Right atrium auricular region (tissue), 2 donors: Measurements from ENCODE around the gene HYLS1. TPM values are rescaled to one million over a fixed set of nuclear protein-coding genes. Genes with fewer than 3 reads are reported as not detected.
A peak's percentile ranks its signal among the peaks of the same experiment; 100 is the strongest.

Experiments
- DNase-seq: peaks from one replicate; pipeline ENCODE4 v3.0.0-alpha.2; 2019; ENCODE audit warnings: low spot score
- H3K27ac ChIP-seq, 2 donors: fragments of 200-600 bp; sonication (generic); 1 replicate in 1 of 2; 2 replicates in 1 of 2; pipeline ENCODE4 v1.5.1; 2016 to 2019
- H3K27me3 ChIP-seq, 2 donors: fragments of 200-600 bp; sonication (generic); one replicate each; pipeline versions ENCODE4 v1.5.1 to v1.6.0; 2017 to 2019
- H3K36me3 ChIP-seq: fragments of 200-600 bp; sonication (generic); one replicate; pipeline ENCODE4 v1.5.1; 2016
- H3K4me1 ChIP-seq, 2 donors: fragments of 200-600 bp; sonication (generic); one replicate each; pipeline versions ENCODE4 v1.5.1 to v1.6.0; 2017 to 2019
- H3K4me3 ChIP-seq, 2 donors: fragments of 200-600 bp; sonication (generic); 1 replicate in 1 of 2; 2 replicates in 1 of 2; pipeline ENCODE4 v1.5.1; 2017 to 2019; ENCODE audit warnings: mild to moderate bottlenecking in 1 of 2, moderate library complexity in 1 of 2
- H3K9me3 ChIP-seq, 2 donors: fragments of 200-600 bp; sonication (generic); one replicate each; pipeline ENCODE4 v1.5.1; 2019
- CTCF ChIP-seq, 2 donors: fragments of 200-600 bp; sonication (generic); IDR thresholded peaks; one replicate each; pipeline ENCODE4 v1.5.1; 2019; ENCODE audit warnings: antibody characterized with exemption in 2 of 2
- total RNA-seq, 2 donors: library from RNA; depleted of rRNA; stranded (reverse); fragments of >200 nt; gene quantifications; one replicate each; pipeline ENCODE4 v1.1.0, GENCODE V29; 2016

HYLS1 gene
- total RNA-seq, 2 donors from 2014 or later: 3.5 to 3.7 TPM

DNA sequence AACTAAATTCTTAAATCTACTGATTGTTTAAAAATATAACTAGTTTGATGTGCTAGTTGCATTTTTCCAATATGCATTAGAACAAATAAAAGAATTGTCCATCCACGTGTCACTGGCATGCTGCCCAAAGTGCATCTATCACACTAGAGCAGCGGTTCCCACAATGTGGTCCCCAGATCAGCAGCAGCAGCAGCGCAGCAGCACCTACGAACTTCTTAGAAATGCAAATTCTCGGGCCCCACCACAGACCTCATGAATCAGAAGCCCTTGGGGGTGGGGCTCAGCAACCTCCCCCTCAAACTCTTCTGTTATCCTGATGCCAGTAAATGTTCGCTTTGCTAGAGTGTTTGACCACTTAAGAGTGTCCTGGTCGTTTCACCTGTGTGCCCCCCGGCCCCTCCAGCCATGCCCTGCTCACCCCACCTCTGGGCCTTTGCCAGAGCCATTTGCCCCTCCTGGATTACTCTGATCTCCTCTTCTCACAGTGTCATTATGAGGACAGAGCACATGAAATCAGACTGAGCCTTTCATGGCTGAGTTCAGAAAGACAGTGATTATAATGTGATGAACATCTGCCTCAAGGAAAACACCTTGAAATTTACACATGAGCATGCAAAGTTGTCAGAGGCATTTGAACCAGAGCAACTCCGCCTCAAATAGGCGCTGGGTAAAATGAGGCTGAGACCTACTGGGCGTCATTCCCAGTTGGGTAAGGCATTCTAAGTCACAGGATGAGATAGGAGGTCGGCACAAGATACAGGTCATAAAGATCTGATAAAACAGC lies 45.8 kb downstream of the HYLS1 start:
- Histone ChIP-seq H3K9me3 (no peaks in the 10 kb centered on the region), H3K36me3 (no peaks in the 10 kb centered on the region), H3K4me1 (no peaks in the 10 kb centered on the region), H3K4me3 (no peak overlapping the region), H3K27ac (no peak overlapping the region), H3K27me3 (no peaks in the 10 kb centered on the region)
- no peak for TF ChIP-seq CTCF (IDR thresholded peaks at IDR 0.05)
- DNase-seq: peak; percentile 46

GRCh38 chr11:125934473-125934872 lies 47.0 kb downstream of the HYLS1 start:
- Histone ChIP-seq H3K27ac (no peak overlapping the region), H3K4me3 (no peak overlapping the region), H3K9me3 (no peaks in the 10 kb centered on the region), H3K27me3 (no peaks in the 10 kb centered on the region), H3K36me3 (no peaks in the 10 kb centered on the region), H3K4me1 (no peaks in the 10 kb centered on the region)
- TF ChIP-seq CTCF (IDR thresholded peaks at IDR 0.05): no peak
- DNase-seq: peak; percentile 34

- H3K9me3 ChIP-seq: no peaks in the 10 kb centered on the region
- no peak for TF ChIP-seq CTCF (IDR thresholded peaks at IDR 0.05)
- H3K4me1 ChIP-seq: no peaks in the 10 kb centered on the region
- DNase-seq: no peak
- H3K36me3 ChIP-seq: no peaks in the 10 kb centered on the region
- no peak overlapping the region for H3K4me3 ChIP-seq
- H3K27ac ChIP-seq: no peak overlapping the region
- no peaks in the 10 kb centered on the region for H3K27me3 ChIP-seq
Observed at GRCh38 chr11:125935056-125935455, 47.6 kb downstream of the HYLS1 start.

DNA sequence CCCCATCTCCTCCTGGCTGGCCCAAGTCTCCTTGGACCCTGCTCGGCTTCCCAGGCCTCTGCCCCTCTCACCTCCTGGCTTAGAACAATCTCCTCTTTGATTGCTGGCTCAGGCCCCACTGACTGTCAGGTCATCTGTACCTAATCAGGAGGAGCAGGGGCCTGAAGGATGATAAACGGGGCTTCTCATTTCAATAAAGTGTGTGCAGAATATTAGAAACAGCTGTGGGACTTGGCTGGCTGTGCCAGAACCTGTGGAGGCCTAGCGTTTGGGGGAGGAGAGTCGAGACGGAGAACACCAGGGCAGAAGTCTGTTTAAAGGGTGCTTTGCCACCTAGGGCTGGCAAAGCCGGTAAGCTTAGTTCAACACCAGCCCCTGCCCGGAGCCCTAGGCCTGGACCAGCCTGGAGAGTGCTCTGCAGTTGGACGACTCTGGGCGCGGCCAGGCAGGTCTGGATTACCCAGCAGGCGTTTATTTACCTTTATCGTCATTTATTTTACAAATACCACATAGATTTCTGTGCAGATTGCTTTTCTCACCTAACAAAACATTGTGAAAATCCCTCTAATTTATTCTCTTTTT lies 48.2 kb downstream of the HYLS1 start:
- H3K27ac ChIP-seq: no peak overlapping the region
- H3K4me1 ChIP-seq: no peaks in the 10 kb centered on the region
- no peaks in the 10 kb centered on the region for H3K36me3 ChIP-seq
- no peaks in the 10 kb centered on the region for H3K27me3 ChIP-seq
- H3K9me3 ChIP-seq: no peaks in the 10 kb centered on the region
- H3K4me3 ChIP-seq: no peak overlapping the region
- TF ChIP-seq CTCF (IDR thresholded peaks at IDR 0.05): no peak
- peak; percentile 21 for DNase-seq

DNA sequence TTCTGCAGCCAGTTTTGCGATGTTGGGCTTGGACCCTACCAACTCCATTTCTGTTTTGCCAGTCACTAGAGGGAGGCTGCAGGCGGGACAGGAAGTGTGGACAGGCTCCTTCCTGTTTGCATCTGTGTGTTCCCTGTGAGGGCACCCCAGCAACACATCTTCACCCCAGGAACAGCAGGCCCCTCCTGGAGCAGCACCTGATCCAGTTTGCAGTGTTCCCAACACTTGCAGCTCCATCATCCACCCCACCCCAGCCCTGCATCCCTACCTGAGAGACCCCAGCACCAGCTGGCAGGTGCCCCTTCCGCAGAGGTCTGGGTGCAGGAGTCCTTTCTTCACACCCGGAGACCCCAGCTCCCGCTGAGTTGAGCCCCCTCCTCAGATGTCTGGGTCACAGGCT lies 51.0 kb downstream of the HYLS1 start:
- TF ChIP-seq CTCF (IDR thresholded peaks at IDR 0.05): no peak
- Histone ChIP-seq H3K27me3 (no peaks in the 10 kb centered on the region), H3K9me3 (no peaks in the 10 kb centered on the region), H3K36me3 (no peaks in the 10 kb centered on the region), H3K27ac (no peak overlapping the region), H3K4me3 (no peak overlapping the region), H3K4me1 (peaks cover 0 to 13% of the 10 kb centered on the region in 2 donors)
- peak; percentile 44 for DNase-seq
